Measurements from ENCODE around the gene PIGN. TPM values are rescaled to one million over a fixed set of nuclear protein-coding genes. Genes with fewer than 3 reads are reported as not detected.

The PIGN gene
- polyA plus RNA-seq, 3 donors, result 4.1 to 14.7 (median 14.6) TPM

GRCh38 chr18:62109676-62110075, 77.2 kb downstream of the PIGN start:
- intact Hi-C loops (cut with micrococcal nuclease), result no loop called here

DNA sequence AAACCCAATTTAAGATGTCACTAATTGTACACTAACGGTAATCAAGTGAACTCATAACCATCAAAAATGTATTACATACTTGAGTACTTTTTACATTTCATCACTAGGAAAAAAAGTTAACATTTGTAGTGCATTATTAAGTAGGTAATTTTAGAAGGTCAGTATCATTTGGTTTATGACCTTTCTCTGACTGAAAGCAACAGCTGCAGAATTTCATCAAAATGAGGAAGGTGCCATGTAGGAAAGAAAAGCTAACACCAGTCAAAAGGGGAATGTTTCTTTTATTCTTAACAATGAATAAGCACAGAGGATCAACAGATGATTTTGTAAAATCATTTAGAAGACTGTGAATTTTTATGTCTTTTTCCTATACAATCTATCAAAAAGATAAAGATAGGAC, 79.0 kb downstream of the PIGN start:
- Histone ChIP-seq H3K9me3 (replicated peaks in 1 of 2; ENCODE audit: control insufficient read depth in 1 of 2, insufficient read depth in 1 of 2, low read length in 2 of 2) (no peaks in the 10 kb centered on the region), H3K4me3 (replicated peaks in 1 of 3; ENCODE audit: low read depth in 2 of 3, low read length in 3 of 3) (no peak overlapping the region), H3K79me2 (ENCODE audit: insufficient read depth, low read length) (no peaks in the 10 kb centered on the region), H3K27ac (ENCODE audit: low read depth in 1 of 2, low read length in 2 of 2) (no peak overlapping the region), H3K36me3 (replicated peaks in 1 of 2; ENCODE audit: control insufficient read depth in 1 of 2, insufficient read depth in 2 of 2, low read length in 2 of 2) (peaks cover 5 to 11% of the 10 kb centered on the region in 2 donors), H4K20me1 (ENCODE audit: insufficient read depth, low read length) (no peaks in the 10 kb centered on the region), H3K4me1 (ENCODE audit: control insufficient read depth in 1 of 2, insufficient read depth in 2 of 2, low read length in 2 of 2) (no peaks in the 10 kb centered on the region), H3K9ac (ENCODE audit: insufficient read depth, low read length, poor library complexity, severe bottlenecking) (no peak overlapping the region), H2AFZ (ENCODE audit: insufficient read depth, low read depth, low read length, poor library complexity, severe bottlenecking) (no peak overlapping the region), H3K4me2 (replicated peaks; ENCODE audit: extremely low read depth, low read length, poor library complexity, severe bottlenecking) (no peak overlapping the region), H3K27me3 (ENCODE audit: control insufficient read depth in 2 of 2, insufficient read depth in 2 of 2, low read length in 2 of 2) (no peaks in the 10 kb centered on the region)
- H3K4me3 Mint-ChIP-seq, result no peak overlapping the region
- intact Hi-C loops (cut with micrococcal nuclease), result no loop called here
- H3K9me3 Mint-ChIP-seq, result no peaks in the 10 kb centered on the region
- H3K36me3 Mint-ChIP-seq, result peaks cover 15 to 30% of the 10 kb centered on the region in 2 donors
- H3K4me1 Mint-ChIP-seq, result no peaks in the 10 kb centered on the region
- H3K27me3 Mint-ChIP-seq (ENCODE audit: low read depth in 3 of 3), result no peaks in the 10 kb centered on the region
- DNase-seq, result no peak
- no CpG with 5 or more reads among the region's 1 CpG for WGBS (ENCODE audit: insufficient coverage)
- H3K27ac Mint-ChIP-seq, result no peak overlapping the region
- TF ChIP-seq CTCF (IDR thresholded peaks at IDR 0.05), result no peak

More at GRCh38 chr18:62109676-62110075, 77.2 kb downstream of the PIGN start:
- no peak overlapping the region for H3K4me3 ChIP-seq (replicated peaks in 1 of 3; ENCODE audit: low read depth in 2 of 3, low read length in 3 of 3)
- no peaks in the 10 kb centered on the region for H3K9me3 Mint-ChIP-seq
- no peaks in the 10 kb centered on the region for H3K9me3 ChIP-seq (replicated peaks in 1 of 2; ENCODE audit: control insufficient read depth in 1 of 2, insufficient read depth in 1 of 2, low read length in 2 of 2)
- H3K27me3 ChIP-seq (ENCODE audit: control insufficient read depth in 2 of 2, insufficient read depth in 2 of 2, low read length in 2 of 2), result no peaks in the 10 kb centered on the region
- H3K4me3 Mint-ChIP-seq, result no peak overlapping the region
- H3K79me2 ChIP-seq (ENCODE audit: insufficient read depth, low read length), result no peaks in the 10 kb centered on the region
- H2AFZ ChIP-seq (ENCODE audit: insufficient read depth, low read depth, low read length, poor library complexity, severe bottlenecking), result no peak overlapping the region
- no peak for DNase-seq
- H3K27ac ChIP-seq (ENCODE audit: low read depth in 1 of 2, low read length in 2 of 2), result no peak overlapping the region
- no peaks in the 10 kb centered on the region for H3K4me1 Mint-ChIP-seq
- no peaks in the 10 kb centered on the region for H4K20me1 ChIP-seq (ENCODE audit: insufficient read depth, low read length)
- H3K27ac Mint-ChIP-seq, result no peak overlapping the region
- H3K4me2 ChIP-seq (replicated peaks; ENCODE audit: extremely low read depth, low read length, poor library complexity, severe bottlenecking), result no peak overlapping the region
- WGBS (ENCODE audit: insufficient coverage), result no CpG with 5 or more reads among the region's 1 CpG
- TF ChIP-seq CTCF (IDR thresholded peaks at IDR 0.05), result no peak
- peaks cover 0 to 1% (median 0%) of the 10 kb centered on the region in 3 donors for H3K27me3 Mint-ChIP-seq (ENCODE audit: low read depth in 3 of 3)
- H3K4me1 ChIP-seq (ENCODE audit: control insufficient read depth in 1 of 2, insufficient read depth in 2 of 2, low read length in 2 of 2), result no peaks in the 10 kb centered on the region
- peaks cover 28 to 34% of the 10 kb centered on the region in 2 donors for H3K36me3 Mint-ChIP-seq
- no peak overlapping the region for H3K9ac ChIP-seq (ENCODE audit: insufficient read depth, low read length, poor library complexity, severe bottlenecking)
- peaks cover 5 to 6% of the 10 kb centered on the region in 2 donors for H3K36me3 ChIP-seq (replicated peaks in 1 of 2; ENCODE audit: control insufficient read depth in 1 of 2, insufficient read depth in 2 of 2, low read length in 2 of 2)

Data from CD14-positive monocyte (primary cell).